GM18519 (cell line): Measurements from ENCODE around the gene AIFM2.

ENCODE experiments used
- ATAC-seq: cut with Tn5 transposase; IDR thresholded peaks from one replicate; pipeline ENCODE4 v1.9.1; 2021; ENCODE audit warnings: mild to moderate bottlenecking, moderate library complexity; ENCODE audit not compliant: unreplicated experiment, low FRiP score

Gene AIFM2

GRCh38 chr10:70063418-70064098, 69.1 kb downstream of the AIFM2 start:
- ATAC-seq = no peak
